HUES6 (cell line): ENCODE results near the gene INTS1.
"Not testable (repeated sequence)": the region's sequence is repeated elsewhere in the genome, so short reads cannot be mapped to it uniquely, and the experiment has no call there.

Experiments used
- H3K27ac ChIP-seq: 2 replicates; pipeline ENCODE4 v1.7.0; 2013; ENCODE audit warnings: low read depth, mild to moderate bottlenecking, low read length, inconsistent platforms
- H3K27me3 ChIP-seq: 2 replicates; pipeline ENCODE4 v1.6.1; 2013; ENCODE audit warnings: low read length; ENCODE audit not compliant: control insufficient read depth, insufficient read depth
- H3K36me3 ChIP-seq: 2 replicates; pipeline ENCODE4 v1.6.1; 2013; ENCODE audit warnings: low read length; ENCODE audit not compliant: control insufficient read depth, insufficient read depth
- H3K4me1 ChIP-seq: 2 replicates; pipeline ENCODE4 v1.6.1; 2013; ENCODE audit warnings: low read length; ENCODE audit not compliant: control insufficient read depth, insufficient read depth
- H3K4me3 ChIP-seq: 2 replicates; pipeline ENCODE4 v1.5.1; 2013; ENCODE audit warnings: low read depth, low read length
- H3K9ac ChIP-seq: one replicate; pipeline ENCODE4 v1.6.1; 2013; ENCODE audit warnings: mild to moderate bottlenecking, low read length
- H3K9me3 ChIP-seq: 2 replicates; pipeline ENCODE4 v1.6.1; 2013; ENCODE audit warnings: low read depth, low read length; ENCODE audit not compliant: control insufficient read depth, insufficient read depth

INTS1 gene

GRCh38 chr7:1449501-1449900 lies 54.7 kb downstream of the INTS1 start:
- Histone ChIP-seq H3K4me3 (no peak overlapping the region), H3K27ac (no peak overlapping the region), H3K9ac (no peak overlapping the region), H3K4me1 (peaks cover 14% of the 10 kb centered on the region; the same call in 1 of the 2 replicates), H3K27me3 (no peaks in the 10 kb centered on the region), H3K36me3 (no peaks in the 10 kb centered on the region), H3K9me3 (no peaks in the 10 kb centered on the region)

DNA sequence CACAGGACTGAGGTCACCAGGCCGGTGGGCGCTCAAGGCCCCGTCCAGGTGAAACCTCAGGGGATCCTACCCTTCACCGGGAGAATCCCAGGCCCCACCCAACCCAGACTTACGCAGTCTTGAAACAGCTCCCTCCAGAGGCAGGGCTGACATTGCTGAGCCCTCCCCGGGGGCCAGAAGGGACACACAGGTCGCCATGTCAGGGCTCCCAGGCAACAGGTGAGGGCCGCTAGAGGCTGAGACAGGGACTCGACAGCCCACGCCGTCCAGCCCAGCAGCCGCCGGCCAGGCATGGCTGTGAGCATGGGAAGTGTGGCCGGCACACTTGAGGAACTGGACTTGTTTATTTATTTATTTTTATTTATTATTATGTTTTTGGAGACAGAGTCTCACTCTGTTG lies 55.2 kb downstream of the INTS1 start:
- H3K27me3 ChIP-seq, result no peaks in the 10 kb centered on the region
- no peak overlapping the region for H3K9ac ChIP-seq
- no peak overlapping the region for H3K4me3 ChIP-seq
- no peak overlapping the region for H3K27ac ChIP-seq
- peaks cover 12% of the 10 kb centered on the region; the same call in 1 of the 2 replicates for H3K4me1 ChIP-seq
- H3K36me3 ChIP-seq, result no peaks in the 10 kb centered on the region
- H3K9me3 ChIP-seq, result no peaks in the 10 kb centered on the region

DNA sequence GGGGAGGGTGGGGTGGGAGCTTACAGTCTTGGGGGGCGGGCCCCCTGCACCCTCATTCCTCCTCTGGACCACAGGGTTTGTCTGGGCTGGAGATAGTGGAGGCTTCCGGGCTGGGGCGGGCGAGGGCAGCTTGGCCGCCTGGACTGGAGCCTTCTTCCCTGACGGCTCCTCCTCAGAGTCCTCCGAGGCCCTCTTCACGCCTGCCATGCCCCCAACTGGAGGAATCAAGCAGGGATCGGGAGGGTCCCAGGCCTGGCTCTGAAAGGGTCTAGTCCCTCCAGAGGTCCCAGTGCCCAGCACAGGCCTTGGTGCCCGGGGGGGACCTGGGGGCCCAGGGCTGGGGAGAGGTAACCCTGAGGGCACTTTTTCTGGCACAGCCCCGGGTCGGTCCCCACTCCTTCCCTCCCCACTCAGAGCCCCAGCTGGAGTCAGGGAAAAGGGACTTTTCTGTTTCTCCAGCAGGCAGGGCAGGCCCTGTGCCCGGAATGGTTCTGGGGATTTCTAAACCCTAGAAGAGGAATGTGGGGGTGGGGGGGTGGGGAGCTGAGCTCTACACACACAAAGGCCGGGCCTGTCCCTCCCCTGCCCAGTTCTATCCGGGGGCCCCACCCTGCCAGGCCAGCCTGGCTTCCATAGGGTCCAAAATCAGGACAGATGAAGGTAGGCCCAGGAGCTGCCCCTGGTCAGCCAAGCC lies 56.5 kb downstream of the INTS1 start:
- Histone ChIP-seq H3K36me3 (no peaks in the 10 kb centered on the region), H3K27ac (no peak overlapping the region)

DNA sequence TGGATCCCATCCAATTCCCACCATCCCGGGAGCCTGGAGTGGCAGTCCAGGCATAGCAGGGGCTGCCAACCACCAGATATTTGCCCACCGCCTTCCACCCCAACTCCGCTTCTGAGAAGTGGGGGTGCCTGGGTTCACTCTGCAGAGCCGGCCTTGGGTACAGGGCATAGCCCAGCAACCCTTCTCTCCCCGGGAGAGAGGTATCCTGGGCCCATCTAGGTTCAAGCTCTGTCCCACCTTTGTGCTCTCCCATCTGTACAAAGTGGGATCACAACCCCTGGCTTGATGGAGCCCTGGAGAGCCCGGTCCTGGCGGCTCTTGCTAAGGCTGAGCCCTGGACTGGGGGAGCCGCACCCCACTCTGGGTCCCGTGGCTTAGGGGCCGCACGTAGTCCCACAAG lies 57.1 kb downstream of the INTS1 start:
- no peak overlapping the region for H3K9ac ChIP-seq
- no peaks in the 10 kb centered on the region for H3K9me3 ChIP-seq
- H3K4me3 ChIP-seq, result no peak overlapping the region
- no peak overlapping the region for H3K27ac ChIP-seq
- no peaks in the 10 kb centered on the region for H3K36me3 ChIP-seq
- peaks cover under 1% of the 10 kb centered on the region; the same call in 1 of the 2 replicates for H3K4me1 ChIP-seq
- H3K27me3 ChIP-seq, result no peaks in the 10 kb centered on the region

More for the DNA sequence above, 56.5 kb downstream of the INTS1 start:
- Histone ChIP-seq H3K4me1 (peaks cover 7% of the 10 kb centered on the region; the same call in 1 of the 2 replicates), H3K9ac (no peak overlapping the region), H3K27me3 (no peaks in the 10 kb centered on the region), H3K4me3 (no peak overlapping the region), H3K9me3 (no peaks in the 10 kb centered on the region)

- Histone ChIP-seq H3K9ac (no peak overlapping the region), H3K4me3 (no peak overlapping the region), H3K36me3 (no peaks in the 10 kb centered on the region), H3K27me3 (no peaks in the 10 kb centered on the region), H3K4me1 (no peaks in the 10 kb centered on the region), H3K27ac (no peak overlapping the region), H3K9me3 (no peaks in the 10 kb centered on the region)
Observed at GRCh38 chr7:1446620-1447032, 57.6 kb downstream of the INTS1 start.

DNA sequence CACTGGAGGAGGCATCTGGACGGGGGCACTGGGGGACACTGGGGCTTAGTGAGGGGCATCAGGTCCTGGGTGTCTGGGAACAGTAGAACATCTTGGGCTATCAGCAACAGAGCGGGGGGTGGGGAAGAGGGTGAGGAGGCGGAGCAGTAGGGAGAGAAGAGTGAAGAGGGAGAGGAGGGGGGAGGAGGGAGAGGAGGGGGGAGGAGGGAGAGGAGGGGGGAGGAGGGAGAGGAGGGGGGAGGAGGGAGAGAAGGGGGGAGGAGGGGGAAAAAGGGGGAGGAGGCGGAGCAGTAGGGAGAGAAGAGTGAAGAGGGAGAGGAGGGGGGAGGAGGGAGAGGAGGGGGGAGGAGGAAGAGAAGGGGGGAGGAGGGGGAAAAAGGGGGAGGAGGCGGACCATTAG lies 58.2 kb downstream of the INTS1 start:
- not testable (repeated sequence) for H3K9ac ChIP-seq, H3K9me3 ChIP-seq, H3K27me3 ChIP-seq, H3K36me3 ChIP-seq, H3K4me3 ChIP-seq, H3K27ac ChIP-seq, H3K4me1 ChIP-seq

- Histone ChIP-seq H3K27ac (no peak overlapping the region), H3K9ac (no peak overlapping the region), H3K9me3 (no peaks in the 10 kb centered on the region), H3K36me3 (no peaks in the 10 kb centered on the region), H3K4me1 (no peaks in the 10 kb centered on the region), H3K27me3 (no peaks in the 10 kb centered on the region), H3K4me3 (no peak overlapping the region)
Observed at GRCh38 chr7:1445341-1445740, 58.8 kb downstream of the INTS1 start.

DNA sequence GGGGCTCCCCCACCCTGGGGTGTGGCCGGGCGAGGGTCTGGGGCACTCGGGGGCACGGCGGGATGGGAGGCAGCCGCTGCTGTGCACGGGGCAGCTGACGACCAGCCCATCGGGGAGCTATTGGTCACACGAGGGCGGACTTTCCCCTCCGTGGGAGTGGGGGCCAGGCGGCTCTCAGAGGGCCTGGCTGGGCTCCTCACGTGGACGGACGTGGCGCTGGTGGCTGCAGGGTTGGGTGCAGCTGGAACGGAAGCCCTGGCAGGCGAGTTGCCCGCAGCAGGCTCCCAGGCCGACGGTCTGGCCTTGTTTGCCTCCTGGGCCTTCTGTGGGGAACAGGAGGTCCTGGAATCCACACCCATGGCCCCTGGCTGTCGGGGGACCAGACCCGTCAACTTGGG lies 59.3 kb downstream of the INTS1 start:
- no peaks in the 10 kb centered on the region for H3K36me3 ChIP-seq
- no peaks in the 10 kb centered on the region for H3K9me3 ChIP-seq
- H3K27me3 ChIP-seq, result no peaks in the 10 kb centered on the region
- no peaks in the 10 kb centered on the region for H3K4me1 ChIP-seq
- no peak overlapping the region for H3K4me3 ChIP-seq
- H3K27ac ChIP-seq, result no peak overlapping the region
- no peak overlapping the region for H3K9ac ChIP-seq

DNA sequence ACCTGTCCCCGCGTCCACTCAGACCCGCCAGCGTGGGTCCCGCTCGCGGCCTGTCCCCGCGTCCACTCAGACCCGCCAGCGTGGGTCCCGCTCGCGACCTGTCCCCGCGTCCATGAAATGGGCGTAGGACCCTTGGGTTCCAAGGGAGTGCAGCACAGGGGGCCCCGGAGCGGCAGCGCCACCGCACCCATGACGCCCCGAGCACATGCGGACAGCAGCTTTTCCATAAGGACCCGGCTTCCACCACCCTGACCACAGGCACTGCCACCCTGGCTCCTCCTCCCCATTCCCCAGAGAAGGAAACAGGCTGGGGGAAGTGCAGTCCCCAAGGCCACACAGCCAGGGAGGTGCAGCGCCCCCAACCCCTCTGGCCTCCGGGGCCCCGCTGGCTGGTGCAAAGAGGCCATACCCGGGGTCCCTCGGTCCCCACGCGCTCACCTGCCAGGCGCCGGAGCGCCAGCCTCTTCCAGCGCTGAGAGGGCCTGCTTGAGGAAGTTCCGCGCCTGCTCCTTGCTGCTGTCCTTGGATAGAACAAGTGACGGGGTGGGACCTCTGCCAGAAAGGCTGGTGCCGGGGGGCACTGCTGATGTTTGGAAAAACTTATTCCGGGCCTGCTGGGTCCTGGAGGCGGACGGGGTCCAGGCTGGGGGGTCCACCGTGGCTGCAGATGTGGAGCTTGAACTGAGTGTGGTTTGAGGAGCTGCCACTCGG lies 59.8 kb downstream of the INTS1 start:
- Histone ChIP-seq H3K9ac (no peak overlapping the region), H3K36me3 (no peaks in the 10 kb centered on the region), H3K4me1 (no peaks in the 10 kb centered on the region)

DNA sequence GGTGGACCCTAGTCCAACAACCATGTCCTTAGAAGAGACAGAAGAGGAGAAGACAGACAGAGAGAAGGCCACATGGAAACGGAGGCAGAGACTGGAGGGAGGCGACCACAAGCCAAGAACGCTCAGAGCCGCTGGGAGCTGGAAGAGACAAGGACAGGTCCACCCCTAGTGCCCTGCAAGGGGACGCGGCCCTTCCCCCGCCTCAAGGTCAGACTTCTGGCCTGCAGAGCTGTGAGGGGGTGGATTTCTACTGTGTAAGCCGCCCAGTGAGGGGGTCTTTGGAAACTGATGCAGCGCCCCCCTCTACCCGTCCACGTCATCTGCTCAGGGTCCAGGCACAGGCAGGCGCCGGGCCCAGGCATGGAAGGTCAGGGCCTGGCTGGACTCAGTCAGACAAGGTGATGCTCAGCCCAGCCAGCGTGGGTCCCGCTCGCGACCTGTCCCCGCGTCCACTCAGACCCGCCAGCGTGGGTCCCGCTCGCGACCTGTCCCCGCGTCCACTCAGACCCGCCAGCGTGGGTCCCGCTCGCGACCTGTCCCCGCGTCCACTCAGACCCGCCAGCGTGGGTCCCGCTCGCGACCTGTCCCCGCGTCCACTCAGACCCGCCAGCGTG lies 60.5 kb downstream of the INTS1 start:
- H3K27me3 ChIP-seq, H3K9me3 ChIP-seq, H3K9ac ChIP-seq, H3K4me3 ChIP-seq, H3K4me1 ChIP-seq, H3K36me3 ChIP-seq, H3K27ac ChIP-seq: not testable (repeated sequence)

More for the DNA sequence above, 59.8 kb downstream of the INTS1 start:
- H3K9me3 ChIP-seq, result no peaks in the 10 kb centered on the region
- no peaks in the 10 kb centered on the region for H3K27me3 ChIP-seq
- no peak overlapping the region for H3K4me3 ChIP-seq
- no peak overlapping the region for H3K27ac ChIP-seq
